ENCODE results near the gene CADM2.

Gene CADM2

DNA sequence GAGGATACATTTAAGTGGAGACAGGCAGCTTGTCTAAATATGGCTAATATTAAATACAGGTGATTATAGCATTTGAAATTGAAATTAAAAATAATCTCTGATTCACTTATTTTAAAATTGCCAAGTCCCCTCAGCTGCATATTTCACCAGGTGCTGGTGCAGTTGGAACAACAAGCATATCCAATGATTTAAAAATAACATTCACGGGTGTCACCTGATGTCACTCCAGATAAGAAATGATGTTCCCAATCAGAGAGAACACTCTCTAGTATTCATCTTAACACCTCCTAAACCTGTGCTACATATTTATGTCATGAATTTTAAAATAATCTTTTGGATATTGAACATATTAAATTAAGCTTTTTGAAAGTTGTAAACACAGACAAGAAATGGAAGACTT, 249.9 kb downstream of the CADM2 start:
- no peak for DNase-seq

DNA sequence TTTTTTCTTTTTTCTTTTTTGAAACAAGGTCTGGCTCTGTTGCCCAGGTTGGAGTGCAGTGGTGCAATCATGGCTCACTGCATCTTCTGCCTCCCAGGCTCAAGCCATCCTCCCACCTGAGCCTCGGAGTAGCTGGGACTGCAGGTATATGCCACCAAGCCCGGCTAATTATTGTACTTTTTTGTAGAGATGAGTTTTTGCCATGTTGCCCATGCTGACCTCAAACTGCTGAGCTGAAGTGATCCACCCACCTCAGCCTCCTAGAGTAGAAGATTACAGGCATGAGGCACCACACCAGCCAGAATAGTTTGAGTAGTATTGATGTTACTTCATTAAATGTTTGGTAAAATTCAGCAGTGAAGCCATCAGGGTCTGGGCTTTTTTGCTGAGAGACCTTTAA, 251.8 kb downstream of the CADM2 start:
- DNase-seq = no peak

DNA sequence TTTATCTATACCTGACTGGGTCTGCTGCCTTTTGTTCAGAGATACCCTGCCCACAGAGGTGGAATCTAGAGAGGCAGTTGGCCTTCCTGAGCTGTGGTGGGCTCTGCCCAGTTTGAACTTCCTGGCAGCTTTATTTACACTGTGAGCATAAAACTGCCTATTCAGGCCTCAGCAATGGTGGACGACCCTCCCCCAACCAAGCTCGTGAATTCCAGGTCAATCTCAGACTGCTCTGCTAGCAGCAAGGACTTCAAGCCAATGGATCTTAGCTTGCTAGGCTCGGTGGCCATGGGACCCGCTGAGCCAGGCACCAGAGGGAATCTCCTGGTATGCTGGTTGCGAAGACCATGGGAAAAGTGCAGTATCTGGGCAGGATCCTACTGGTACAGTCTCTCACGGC, 270.2 kb downstream of the CADM2 start:
- no peak for DNase-seq

DNA sequence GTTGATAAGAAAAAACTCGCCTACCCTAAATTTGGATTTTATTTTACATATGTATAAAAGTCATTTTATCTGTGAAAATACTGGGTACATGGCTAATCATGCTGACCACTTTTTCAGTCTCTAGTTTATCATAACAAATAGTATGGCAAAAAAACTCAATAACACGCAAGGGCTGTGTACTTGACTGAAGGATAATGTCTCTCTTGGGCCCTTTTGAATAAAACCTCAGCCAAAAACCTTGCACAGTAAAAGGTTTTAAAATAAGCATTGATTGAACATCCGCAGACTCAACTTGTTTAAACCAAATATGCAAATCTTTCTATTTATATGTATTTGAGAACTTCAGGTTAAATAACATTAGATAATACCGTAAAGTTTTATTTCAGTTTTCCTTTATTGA, 285.3 kb downstream of the CADM2 start:
- no peak for DNase-seq

DNA sequence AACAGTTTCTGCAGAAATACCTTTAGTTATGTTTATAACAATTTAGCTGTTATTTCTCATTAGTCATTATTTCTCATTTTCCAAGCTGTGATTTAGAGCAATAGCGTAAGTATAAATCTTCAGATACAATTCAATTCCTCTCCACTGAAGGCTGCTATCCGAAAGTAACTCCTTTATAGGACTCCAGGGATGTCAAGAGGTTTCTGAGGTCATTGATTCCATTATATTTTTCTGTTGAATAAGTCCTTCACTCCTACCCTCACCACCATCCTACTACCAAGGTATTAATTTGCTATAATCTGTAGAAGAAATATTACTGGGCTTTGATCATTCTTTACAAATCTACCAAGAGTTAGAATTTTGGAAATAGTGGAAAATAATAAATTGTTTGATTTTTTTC, 285.7 kb downstream of the CADM2 start:
- no peak for DNase-seq

DNA sequence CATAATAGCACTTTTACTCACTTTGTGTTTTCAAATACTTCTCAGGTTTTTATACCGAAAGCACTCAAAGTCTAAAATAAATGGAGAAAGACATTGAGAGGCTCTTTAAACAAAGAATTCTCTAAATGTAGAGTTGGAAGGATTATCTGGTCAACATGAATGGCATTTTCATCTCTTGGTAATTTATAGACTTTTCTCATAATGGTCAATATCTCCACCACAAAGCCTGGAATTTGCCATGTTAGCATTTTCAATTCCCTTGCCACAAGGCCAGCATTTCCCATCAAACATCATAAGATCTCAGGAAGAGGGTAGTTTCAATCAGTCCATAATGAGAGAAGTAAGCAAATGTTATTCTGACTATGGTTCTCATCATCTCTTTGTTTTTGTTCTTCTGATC, 293.0 kb downstream of the CADM2 start:
- no peak for DNase-seq

DNA sequence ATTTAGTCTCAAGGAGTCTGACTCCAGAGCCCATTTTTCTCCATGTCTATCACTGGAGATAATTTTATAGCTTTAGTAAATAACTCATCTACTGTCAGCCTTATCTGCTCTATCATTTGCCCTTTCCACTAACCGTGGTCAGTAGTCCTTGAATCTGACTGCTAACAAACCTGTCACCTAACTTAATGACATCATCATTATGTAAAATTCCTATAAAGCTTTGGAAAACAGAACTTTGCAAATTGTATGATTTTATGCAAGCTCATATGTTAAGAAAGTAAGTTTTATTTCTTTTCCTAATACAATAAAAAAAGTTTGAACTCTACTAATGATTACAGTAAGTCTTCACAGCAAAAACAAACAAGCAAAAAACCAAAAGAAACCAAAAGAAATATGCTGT, 293.9 kb downstream of the CADM2 start:
- no peak for DNase-seq

DNA sequence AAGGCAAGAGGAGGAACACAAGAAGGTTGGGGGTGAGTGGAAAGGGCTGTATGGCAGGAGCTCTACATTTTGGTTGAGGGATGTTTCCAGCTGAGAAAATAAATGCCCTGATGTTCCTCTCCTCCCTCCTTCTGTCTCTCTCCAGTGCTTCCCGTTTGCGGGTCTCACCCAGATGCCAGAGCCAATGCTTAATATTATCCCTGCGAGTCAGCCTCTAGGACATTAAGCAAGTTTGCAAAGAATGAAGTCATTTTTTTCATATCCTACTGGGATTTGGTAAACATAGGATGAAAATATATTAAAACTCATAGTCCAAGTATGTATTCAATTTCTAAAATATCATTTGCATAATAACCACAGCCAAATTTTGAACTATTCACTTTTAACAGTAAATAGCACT, 295.9 kb downstream of the CADM2 start:
- no peak for DNase-seq

DNA sequence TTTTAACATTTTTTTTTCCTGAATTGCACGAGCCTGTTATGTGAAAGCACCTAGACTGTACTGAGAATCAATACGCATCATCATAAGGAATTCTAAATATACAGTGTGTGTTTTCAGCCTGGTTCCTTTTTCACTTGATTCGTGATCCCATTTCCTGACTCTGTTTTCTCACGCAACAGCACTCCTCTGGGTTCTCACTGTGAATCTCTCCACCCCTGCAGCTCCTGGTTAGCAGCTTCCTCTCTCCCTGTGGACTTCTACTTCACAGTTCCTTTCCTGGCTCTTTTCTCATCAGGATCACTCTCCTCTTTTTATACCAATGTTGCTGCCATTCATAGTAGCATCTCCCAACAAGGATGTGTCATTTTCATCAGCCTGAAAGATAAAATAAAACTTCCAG, 297.2 kb downstream of the CADM2 start:
- no peak for DNase-seq

DNA sequence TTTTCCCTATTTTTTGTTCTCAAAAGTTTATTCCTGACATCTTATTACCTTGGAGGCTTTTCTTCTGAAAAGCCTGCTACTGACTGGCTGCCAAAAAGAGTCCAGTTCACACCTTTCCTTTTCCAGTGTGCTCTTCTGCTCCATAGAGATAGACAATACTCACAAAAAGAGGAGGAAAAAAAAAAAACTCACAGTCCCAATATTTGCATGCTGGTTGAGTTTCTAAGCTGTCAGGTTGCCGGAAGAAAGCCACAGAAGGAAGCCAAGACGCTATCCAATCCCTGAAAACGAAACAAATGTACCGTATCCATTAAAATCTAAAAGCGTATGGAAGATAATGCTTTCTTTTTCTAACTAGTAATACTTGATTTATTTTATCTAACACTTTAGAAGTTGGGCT, 299.5 kb downstream of the CADM2 start:
- DNase-seq = no peak

DNA sequence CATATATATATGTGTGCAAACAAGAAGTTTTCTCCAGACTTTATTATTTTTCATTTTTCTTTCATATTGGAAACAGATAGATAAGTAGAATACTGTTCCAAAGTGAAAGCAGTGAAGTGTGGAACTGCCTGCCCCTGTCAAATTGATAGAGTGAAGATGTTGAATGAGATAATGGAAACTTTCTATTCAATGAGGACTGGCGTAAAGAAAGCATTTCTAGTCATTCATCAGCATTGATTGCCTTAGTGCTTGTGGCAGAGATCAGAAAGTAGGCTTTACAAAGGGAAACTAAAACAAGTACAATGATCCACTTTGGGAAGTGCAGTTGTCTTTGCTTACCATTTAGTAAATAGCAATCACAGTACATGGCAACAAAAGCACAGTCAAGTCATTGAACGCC, 300.0 kb downstream of the CADM2 start:
- no peak for DNase-seq

DNA sequence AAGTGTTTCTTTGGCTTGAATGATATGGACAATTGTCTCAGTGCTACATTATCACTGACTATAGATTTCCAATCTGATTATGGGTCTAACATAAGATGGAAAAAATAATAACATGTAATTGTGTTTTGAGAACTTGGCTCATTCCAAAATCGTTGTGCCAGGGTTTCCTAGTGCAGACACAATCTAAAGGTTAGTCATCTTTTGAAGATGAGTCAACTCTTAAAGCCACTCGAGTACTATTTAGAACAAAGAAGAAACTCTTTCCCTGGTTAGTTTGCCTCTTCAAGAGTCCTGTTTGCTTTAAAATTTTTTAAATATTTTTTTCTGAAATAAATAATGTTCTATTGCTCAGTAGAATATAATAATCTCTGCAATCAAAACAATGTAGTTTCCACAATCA, 301.0 kb downstream of the CADM2 start:
- DNase-seq = no peak

DNA sequence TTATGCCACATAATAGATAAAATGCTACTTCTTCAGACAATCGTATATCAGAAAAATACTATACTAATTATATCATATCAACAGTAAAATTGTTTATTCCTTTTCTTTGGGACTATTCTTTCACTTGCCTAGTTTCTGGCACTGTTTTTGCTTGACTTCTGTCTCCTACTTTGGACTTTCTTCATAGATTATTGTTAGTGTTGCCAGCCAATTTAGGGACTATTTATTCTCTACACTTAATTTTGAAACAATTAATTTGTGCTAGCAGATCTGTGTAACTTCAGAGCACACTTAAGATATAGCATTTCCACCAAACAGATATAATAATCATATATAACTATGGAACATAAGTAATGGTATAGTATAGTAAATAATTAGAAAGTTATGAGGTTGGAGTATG, 305.6 kb downstream of the CADM2 start:
- no peak for DNase-seq

DNA sequence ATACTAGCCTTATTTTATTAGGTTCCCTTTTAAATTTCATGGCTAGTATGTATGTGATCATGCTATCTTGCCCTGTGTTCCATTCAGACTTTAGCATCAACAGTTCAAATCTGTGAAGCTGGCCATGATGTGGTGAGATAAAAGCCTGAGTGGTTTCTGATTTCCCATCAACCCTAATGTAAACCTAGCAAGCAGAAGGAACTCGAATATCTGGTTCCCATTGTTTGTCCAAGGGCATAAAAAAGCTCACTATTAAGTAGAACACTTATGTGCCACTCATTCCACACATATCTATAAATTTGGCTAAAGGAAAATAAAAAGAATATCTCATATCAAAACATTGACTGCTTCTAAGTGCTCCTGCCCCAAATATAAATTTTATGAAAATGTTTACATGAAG, 311.7 kb downstream of the CADM2 start:
- no peak for DNase-seq

DNA sequence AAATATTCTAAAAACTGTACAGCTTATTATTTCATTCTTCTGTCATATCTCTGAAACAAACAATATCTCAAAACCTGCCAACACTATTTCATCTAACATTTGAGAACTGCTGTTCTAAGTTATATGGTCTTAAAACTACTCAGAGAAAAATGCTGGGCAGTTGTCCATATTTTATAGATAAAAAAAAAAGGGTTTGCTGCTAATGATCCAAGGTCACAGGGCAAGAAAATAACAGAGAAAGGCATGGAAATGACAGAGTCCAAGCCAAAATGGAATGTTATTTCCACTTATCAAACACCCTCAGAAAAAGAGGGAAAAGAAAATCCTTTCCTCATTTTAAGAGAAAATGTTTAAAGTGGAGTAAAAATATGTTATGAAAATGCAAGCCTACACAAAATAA, 313.1 kb downstream of the CADM2 start:
- no peak for DNase-seq

DNA sequence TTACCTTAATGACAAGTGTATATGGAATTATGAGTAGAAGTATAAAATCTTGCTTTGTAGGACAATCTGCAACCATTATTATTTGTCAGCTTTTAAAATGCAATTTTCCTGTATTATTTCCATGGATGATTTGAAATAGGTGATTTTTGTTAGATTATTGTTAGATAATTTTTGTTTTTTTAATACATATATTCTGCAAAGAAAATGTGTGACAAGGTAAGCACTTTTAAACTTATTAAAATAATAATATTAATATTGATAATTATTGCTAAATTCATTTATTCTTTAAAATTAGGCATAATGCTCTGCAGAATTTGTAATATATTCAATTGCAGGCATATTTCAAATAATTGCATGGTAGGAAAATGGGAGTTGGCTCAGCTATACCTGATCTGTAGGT, 329.5 kb downstream of the CADM2 start:
- no peak for DNase-seq

DNA sequence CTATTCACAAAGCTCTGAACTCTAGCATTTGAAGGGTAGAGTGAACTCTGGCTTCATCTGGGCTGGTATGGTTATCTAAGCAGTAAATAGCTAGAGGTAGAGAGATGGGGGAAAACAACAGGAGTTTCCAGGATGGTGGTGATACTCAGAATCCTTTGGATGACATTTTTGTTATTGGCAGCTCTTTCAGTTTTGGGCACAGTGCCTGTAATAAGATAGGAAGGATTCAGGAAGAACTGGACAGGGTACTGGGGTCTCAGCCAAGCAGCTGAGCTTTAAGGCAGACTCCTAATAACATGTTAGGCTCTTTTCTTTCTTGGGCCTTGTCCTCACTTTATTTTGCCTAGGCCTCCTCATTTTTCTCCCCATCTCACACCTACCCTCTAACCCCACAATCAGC, 338.5 kb downstream of the CADM2 start:
- no peak for DNase-seq

DNA sequence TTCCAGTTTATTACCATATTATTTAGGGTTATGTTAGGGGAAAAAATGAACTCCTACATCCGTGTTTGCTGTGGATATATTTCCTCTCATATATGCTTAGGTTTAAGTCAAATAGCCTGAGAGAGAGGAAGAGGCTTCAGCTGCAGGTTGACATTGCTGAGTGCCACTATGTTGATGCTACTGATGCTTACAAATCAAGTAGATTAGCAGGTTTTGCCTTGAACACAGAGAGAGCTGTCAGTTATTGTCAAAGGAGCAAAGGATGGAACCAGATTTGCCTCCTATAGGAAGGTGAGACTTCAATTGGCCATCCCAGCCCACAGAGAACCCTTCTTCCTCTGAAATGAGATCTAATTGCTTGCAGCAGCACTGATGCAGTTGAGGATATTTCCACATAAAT, 339.2 kb downstream of the CADM2 start:
- no peak for DNase-seq

DNA sequence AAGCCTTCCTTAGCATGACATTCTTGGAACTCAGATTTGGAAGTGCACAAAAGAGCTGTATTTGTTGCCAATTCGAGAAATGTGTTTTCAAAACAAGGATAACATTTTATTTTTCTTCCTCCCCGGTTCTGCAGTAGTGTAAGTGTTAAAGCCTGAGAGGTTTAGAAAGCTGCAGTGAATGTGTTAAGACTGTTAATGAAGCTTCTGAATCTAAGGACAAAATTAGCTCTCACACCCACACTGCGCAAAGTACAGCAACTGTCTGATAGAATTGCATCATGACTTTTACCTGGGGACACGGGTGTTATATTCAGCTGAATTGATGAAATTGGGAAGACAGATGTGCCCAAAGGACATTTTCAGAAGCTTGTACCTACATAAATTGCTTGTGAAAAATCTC, 344.4 kb downstream of the CADM2 start:
- DNase-seq = no peak

DNA sequence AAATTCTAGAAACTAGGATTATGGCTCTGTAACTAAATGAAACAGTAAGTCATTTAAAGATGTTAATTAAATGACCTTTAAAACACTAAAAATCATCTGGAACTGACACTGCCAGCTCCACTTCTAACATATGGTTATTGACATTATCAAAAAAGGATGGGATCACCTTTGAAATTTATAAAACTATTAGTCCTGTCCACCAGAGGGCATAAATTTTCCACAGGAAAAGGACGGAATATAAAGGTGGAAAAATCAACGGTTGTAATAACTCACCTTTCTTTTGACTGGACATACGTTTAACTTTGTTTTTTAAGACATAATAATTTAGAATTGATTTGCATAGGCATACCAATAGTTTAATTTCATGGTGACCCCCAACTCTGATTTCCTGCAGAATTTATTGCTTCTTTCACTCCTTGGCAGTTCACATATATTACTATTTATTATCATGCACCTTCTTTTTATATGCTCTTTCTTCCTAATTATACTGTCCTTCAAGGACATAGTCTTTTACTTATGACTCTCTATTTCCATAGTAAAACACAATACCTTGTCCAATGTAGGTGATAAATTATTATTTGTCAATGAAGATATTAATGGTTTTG, 345.7 kb downstream of the CADM2 start:
- DNase-seq = no peak

DNA sequence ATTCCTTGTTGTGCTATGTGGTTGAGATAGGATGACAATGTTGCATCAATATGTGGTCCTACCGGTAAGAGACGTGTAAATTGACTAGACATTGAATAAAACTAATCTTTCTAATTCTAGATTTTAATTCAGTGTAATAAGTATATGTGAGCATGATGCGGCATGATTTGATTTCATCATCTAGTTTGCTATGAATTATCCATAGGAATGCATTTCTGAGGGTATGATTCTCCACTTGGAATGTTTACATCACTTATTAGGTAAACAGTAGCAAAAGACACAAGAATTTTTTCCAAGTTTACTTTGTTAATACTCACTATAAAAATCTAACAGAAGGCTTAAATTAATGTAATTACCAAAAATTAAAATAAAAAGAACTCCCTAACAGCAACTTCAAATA, 353.5 kb downstream of the CADM2 start:
- no peak for DNase-seq

DNA sequence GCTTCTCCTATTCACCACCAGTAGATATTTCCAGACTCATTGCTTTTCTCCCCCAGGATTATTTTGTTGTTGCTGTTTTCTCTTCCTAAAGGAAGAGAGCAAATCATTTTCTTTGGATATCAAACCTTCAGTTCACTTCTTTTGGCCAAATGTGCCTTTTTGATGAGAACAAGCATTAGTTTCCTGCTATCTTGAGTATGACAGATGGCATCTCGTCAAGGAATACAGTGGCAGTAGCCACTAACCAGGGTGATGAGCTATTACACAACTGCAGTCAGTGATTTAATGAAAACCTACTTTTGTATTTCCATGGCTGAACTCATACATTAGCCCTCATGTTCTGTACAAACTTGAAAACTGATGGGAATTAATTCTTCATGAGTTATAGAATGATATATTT, 354.6 kb downstream of the CADM2 start:
- no peak for DNase-seq

DNA sequence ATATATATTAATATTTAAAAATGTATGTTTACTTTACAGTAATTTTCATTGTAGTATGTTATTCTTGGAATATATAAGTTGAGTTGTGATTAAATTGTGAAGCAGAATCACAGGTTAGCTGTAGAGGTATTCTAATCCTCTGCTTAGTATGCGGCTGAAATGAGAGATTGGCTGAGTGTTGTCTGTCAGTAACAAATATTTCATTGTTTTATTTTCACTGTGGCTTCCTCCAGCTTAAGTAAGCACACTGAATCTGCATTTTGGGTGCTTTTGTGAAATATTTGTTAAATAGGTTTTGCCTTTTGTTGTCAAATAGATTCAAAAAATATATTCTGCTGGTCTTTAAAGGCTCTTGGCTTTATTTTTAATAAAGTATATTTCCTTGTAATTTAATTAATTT, 357.5 kb downstream of the CADM2 start:
- no peak for DNase-seq

DNA sequence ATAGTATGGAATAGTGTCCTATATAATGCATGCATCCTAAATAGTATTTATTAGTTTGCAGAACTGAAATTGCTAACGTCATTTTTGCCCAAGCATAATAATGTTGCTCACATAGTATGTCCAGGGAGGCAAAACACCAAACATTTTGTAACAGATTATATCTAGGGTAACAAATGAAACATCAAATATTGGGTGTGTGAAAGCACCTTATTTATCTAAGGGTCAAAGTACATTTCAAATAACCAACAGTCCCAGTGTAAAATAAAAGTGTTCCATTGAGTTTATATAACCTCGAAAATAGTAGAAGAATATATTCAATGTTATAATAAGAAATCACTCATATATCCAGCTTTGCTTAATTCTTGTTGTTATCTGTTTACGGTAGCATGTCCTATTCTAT, 363.1 kb downstream of the CADM2 start:
- DNase-seq = no peak

DNA sequence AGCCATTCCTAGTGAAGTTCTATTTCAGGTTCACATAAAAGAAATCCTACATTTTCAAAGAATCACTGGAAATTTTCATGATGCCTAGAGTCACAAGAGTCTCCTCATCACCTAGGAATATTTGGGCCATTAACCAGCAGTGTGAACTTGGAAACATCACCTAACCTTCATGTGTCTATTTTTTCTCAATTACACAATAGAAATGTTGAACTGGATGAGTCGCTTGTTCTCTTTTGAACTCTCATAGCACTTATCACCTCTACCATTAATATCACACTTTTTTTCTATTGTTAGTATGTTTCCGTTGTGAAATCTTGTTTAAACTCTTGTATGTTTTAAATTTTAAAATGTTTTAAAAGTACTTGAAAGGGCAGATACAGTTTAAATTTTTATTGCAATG, 371.3 kb downstream of the CADM2 start:
- no peak for DNase-seq

DNA sequence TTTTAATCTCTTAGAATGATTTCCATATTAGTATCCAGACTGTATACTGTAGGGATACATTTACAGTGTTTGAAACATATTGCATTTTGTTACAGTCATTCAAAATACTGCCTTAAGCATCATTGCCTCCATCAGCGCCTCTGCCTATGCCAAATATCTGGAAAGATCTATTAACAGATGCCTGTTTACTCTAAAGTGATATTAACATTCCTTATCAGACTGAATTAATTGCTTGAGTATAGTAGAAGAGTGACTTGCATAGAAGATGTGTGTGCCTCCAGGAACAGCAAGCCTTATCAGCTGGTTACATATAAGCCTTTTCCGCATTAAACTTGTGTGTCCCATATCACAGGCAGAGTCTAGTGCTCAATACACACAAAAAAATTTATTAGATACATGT, 379.1 kb downstream of the CADM2 start:
- no peak for DNase-seq
